ENCODE results near the gene FNDC3A.

- TF ChIP-seq, protein P1, sequence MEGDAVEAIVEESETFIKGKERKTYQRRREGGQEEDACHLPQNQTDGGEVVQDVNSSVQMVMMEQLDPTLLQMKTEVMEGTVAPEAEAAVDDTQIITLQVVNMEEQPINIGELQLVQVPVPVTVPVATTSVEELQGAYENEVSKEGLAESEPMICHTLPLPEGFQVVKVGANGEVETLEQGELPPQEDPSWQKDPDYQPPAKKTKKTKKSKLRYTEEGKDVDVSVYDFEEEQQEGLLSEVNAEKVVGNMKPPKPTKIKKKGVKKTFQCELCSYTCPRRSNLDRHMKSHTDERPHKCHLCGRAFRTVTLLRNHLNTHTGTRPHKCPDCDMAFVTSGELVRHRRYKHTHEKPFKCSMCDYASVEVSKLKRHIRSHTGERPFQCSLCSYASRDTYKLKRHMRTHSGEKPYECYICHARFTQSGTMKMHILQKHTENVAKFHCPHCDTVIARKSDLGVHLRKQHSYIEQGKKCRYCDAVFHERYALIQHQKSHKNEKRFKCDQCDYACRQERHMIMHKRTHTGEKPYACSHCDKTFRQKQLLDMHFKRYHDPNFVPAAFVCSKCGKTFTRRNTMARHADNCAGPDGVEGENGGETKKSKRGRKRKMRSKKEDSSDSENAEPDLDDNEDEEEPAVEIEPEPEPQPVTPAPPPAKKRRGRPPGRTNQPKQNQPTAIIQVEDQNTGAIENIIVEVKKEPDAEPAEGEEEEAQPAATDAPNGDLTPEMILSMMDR (conservative IDR thresholded peaks at IDR 0.05; ENCODE audit: low read depth, low read length), result no peak
- no peak for TF ChIP-seq EZH2phosphoT487 (IDR thresholded peaks at IDR 0.05; ENCODE audit: borderline replicate concordance, low read length)
Measured at GRCh38 chr13:49216334-49216733, 240.6 kb downstream of the FNDC3A start.
